ENCODE results near the gene ENOX1.

The ENOX1 gene

DNA sequence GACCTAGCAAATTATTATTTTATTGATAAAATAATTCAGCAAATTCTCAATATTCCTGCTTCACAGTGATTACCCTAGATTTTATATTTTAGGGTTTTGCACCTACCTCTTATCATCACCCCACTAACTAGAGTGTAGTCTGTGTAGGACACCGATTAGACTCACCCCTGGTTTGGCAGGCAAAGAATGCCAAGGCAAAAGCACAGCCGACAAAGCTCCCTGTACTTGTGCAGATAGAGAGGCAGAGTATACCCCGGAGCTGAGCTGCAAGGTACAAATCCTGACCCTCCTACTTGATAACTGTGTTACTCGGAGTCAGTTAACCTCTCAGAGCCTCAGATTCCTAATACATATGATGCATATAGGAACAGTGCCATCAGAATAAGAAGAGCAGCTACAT is 225.7 kb downstream of the ENOX1 start:
- in situ Hi-C loops (cut with HindIII; ENCODE audit: low sequenced_read_pairs) = no loop called here
- no peak for DNase-seq (ENCODE audit: low read depth, low spot score)
- no peak overlapping the region for H3K4me3 ChIP-seq (ENCODE audit: low read depth, low read length)
- TF ChIP-seq, protein P1, sequence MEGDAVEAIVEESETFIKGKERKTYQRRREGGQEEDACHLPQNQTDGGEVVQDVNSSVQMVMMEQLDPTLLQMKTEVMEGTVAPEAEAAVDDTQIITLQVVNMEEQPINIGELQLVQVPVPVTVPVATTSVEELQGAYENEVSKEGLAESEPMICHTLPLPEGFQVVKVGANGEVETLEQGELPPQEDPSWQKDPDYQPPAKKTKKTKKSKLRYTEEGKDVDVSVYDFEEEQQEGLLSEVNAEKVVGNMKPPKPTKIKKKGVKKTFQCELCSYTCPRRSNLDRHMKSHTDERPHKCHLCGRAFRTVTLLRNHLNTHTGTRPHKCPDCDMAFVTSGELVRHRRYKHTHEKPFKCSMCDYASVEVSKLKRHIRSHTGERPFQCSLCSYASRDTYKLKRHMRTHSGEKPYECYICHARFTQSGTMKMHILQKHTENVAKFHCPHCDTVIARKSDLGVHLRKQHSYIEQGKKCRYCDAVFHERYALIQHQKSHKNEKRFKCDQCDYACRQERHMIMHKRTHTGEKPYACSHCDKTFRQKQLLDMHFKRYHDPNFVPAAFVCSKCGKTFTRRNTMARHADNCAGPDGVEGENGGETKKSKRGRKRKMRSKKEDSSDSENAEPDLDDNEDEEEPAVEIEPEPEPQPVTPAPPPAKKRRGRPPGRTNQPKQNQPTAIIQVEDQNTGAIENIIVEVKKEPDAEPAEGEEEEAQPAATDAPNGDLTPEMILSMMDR (IDR thresholded peaks at IDR 0.05; ENCODE audit: low read depth, low read length) = no peak

DNA sequence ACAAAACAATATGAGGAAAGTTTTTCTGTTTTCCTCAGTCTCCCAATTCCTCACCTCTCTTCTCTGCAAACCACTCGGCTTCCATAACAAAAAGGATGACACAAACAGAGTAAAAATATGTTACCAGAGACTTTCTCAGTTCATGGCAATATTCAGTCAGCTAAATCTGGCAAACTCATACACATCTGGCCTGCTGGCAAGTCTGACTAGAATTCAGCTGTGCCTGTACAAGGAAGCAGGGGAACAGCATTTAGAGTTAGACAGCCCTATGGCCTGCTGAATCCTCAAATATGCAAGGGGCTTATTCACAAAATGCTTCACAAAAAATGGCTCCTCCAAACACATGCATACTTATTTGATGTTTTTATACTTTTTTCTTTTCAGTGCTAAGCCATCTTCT is 227.8 kb downstream of the ENOX1 start:
- DNase-seq (ENCODE audit: low read depth, low spot score) = no peak
- in situ Hi-C loops (cut with HindIII; ENCODE audit: low sequenced_read_pairs) = no loop called here
- TF ChIP-seq, protein P1 (IDR thresholded peaks at IDR 0.05; ENCODE audit: low read depth, low read length) = no peak
- no peak overlapping the region for H3K4me3 ChIP-seq (ENCODE audit: low read depth, low read length)

DNA sequence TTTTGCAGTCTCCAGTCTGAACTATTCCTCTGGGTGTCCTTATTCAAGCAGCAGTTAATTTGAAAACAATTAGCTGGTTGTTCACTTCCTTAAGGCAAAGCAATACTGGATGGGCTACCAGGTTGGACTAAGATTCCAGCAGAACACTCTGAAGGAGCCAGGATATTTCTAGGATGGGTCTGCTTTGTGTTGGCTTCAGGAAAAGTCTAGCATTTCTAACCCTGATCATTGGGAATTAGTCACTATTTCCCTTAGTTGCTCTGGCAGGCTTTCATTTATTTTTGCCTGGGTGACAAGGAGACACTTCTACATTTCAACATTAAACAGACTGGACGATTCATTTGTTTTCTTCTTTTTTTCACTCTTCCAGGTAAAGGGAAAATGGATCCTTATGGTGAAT is 228.4 kb downstream of the ENOX1 start:
- TF ChIP-seq, protein P1 (IDR thresholded peaks at IDR 0.05; ENCODE audit: low read depth, low read length) = no peak
- in situ Hi-C loops (cut with HindIII; ENCODE audit: low sequenced_read_pairs) = no loop called here

DNA sequence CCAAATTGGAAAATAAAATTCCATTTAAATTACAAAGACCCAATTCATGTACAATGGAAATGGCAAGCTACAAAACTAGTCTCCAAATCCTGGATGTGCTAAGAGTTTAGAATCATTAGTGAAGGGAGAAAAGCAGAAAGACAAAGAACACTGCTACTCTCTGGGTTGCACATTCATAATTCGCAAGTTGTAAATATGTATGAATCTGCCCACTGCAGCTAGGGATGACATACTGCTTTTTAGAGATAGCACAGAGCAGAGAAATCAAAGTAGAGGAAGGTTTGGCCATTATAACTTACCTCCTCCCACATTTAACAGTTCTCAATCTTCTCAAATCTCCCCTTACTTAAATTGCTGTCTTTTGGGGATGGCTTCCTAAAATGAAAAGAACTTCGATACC is 231.1 kb downstream of the ENOX1 start:
- in situ Hi-C loops (cut with HindIII; ENCODE audit: low sequenced_read_pairs) = no loop called here
- no peak for DNase-seq (ENCODE audit: low read depth, low spot score)
- no peak overlapping the region for H3K4me3 ChIP-seq (ENCODE audit: low read depth, low read length)
- TF ChIP-seq, protein P1 (IDR thresholded peaks at IDR 0.05; ENCODE audit: low read depth, low read length) = no peak

More for the DNA sequence above, 228.4 kb downstream of the ENOX1 start:
- no peak overlapping the region for H3K4me3 ChIP-seq (ENCODE audit: low read depth, low read length)
- no peak for DNase-seq (ENCODE audit: low read depth, low spot score)

DNA sequence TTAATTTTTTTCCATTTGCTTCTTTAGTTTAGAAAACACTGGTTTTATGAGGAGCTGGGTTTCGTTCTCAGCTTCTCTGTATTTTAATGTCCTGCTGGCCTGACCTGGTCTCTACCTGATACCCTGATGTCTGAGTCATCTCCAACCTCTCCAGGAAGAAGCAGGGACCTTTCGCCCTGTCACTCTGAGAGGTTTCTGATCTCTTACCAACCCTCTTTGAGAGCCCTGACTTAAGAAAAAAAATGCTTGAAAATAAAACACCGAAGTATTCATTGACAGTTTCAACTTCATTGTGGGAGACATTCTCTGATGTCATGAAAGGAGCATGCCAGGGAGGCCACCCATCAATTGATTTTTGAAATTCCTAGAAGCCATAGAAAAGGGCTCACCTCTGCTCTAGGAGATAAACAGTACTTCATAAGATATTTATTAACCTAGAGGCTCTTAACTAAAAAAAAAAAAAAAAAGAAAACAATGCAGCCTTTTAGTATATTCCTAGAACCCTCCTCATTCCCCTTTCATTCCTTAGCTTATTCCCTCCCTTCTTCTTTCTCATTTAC is 234.8 kb downstream of the ENOX1 start:
- in situ Hi-C loops (cut with HindIII; ENCODE audit: low sequenced_read_pairs) = no loop called here
- TF ChIP-seq, protein P1 (IDR thresholded peaks at IDR 0.05; ENCODE audit: low read depth, low read length) = no peak
- no peak for DNase-seq (ENCODE audit: low read depth, low spot score)
- no peak overlapping the region for H3K4me3 ChIP-seq (ENCODE audit: low read depth, low read length)

DNA sequence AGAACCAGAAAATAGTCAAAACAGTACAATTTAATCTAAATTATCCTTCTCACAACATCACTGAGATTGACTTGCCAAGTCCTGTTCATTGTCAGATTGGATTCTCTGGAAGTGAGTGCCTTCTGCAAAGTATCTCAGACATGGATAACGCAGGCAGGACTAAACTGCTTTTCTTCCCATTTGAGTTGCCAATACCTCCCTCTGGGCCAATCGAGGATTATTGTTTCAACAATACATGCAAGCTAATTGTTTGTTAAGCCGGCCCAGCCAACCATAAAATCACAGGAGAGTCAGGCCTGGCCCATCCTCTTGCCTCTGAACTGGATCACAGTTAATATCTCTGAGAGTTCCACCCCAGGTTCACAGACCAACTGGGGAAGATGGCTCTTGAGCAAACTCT is 240.0 kb downstream of the ENOX1 start:
- no peak overlapping the region for H3K4me3 ChIP-seq (ENCODE audit: low read depth, low read length)
- TF ChIP-seq, protein P1 (IDR thresholded peaks at IDR 0.05; ENCODE audit: low read depth, low read length) = no peak
- in situ Hi-C loops (cut with HindIII; ENCODE audit: low sequenced_read_pairs) = no loop called here
- no peak for DNase-seq (ENCODE audit: low read depth, low spot score)

GRCh38 chr13:43546251-43546650 is 240.5 kb downstream of the ENOX1 start:
- in situ Hi-C loops (cut with HindIII; ENCODE audit: low sequenced_read_pairs) = no loop called here
- no peak for DNase-seq (ENCODE audit: low read depth, low spot score)
- no peak overlapping the region for H3K4me3 ChIP-seq (ENCODE audit: low read depth, low read length)
- TF ChIP-seq, protein P1 (IDR thresholded peaks at IDR 0.05; ENCODE audit: low read depth, low read length) = no peak
